KMS-11 (cell line): ENCODE results near the gene NUP98.

Experiments
- H2AFZ ChIP-seq: fragments of 200-600 bp; sonication (generic); 2 replicates; pipeline ENCODE4 v1.6.1; 2016; ENCODE audit warnings: antibody characterized with exemption, mixed run types, low read depth
- H3K27ac ChIP-seq: fragments of 200-600 bp; sonication (generic); 2 replicates; pipeline ENCODE4 v1.6.1; 2016; ENCODE audit warnings: mild to moderate bottlenecking, mixed run types
- H3K27me3 ChIP-seq: fragments of 200-600 bp; sonication (generic); 2 replicates; pipeline ENCODE4 v1.6.1; 2017; ENCODE audit warnings: mild to moderate bottlenecking, low read depth, mixed run types, moderate library complexity; ENCODE audit not compliant: insufficient read depth
- H3K36me3 ChIP-seq: fragments of 200-600 bp; sonication (generic); 2 replicates; pipeline ENCODE4 v1.6.1; 2017; ENCODE audit warnings: mild to moderate bottlenecking, mixed run types; ENCODE audit not compliant: insufficient read depth
- H3K4me1 ChIP-seq: fragments of 200-600 bp; sonication (generic); 2 replicates; pipeline ENCODE4 v1.6.1; 2016; ENCODE audit warnings: mild to moderate bottlenecking, low read depth, mixed run types; ENCODE audit not compliant: poor library complexity, severe bottlenecking
- H3K4me2 ChIP-seq: fragments of 200-600 bp; sonication (generic); 2 replicates; pipeline ENCODE4 v1.7.0; 2016; ENCODE audit warnings: mild to moderate bottlenecking, mixed run types
- H3K4me3 ChIP-seq: fragments of 200-600 bp; sonication (generic); IDR thresholded peaks from 2 replicates; pipeline ENCODE4 v1.6.1; 2017; ENCODE audit warnings: low read depth, low read length, mixed read lengths; ENCODE audit not compliant: insufficient read depth
- H3K79me2 ChIP-seq: fragments of 200-600 bp; sonication (generic); 2 replicates; pipeline ENCODE4 v1.6.1; 2016; ENCODE audit warnings: low read depth, mixed run types; ENCODE audit not compliant: insufficient read depth
- H3K9ac ChIP-seq: fragments of 200-600 bp; sonication (generic); 2 replicates; pipeline ENCODE4 v1.6.1; 2016; ENCODE audit warnings: mild to moderate bottlenecking, mixed run types
- H4K20me1 ChIP-seq: fragments of 200-600 bp; sonication (generic); 2 replicates; pipeline ENCODE4 v1.6.1; 2016; ENCODE audit warnings: mild to moderate bottlenecking, mixed run types; ENCODE audit not compliant: insufficient read depth
- TF ChIP-seq, protein P1 (sequence below): fragments of 200-600 bp; sonication (generic); conservative IDR thresholded peaks from 2 replicates; pipeline ENCODE4 v1.6.1; 2017; ENCODE audit warnings: low read depth, mild to moderate bottlenecking, antibody characterized with exemption, low read length, moderate library complexity, mixed read lengths

The NUP98 gene

DNA sequence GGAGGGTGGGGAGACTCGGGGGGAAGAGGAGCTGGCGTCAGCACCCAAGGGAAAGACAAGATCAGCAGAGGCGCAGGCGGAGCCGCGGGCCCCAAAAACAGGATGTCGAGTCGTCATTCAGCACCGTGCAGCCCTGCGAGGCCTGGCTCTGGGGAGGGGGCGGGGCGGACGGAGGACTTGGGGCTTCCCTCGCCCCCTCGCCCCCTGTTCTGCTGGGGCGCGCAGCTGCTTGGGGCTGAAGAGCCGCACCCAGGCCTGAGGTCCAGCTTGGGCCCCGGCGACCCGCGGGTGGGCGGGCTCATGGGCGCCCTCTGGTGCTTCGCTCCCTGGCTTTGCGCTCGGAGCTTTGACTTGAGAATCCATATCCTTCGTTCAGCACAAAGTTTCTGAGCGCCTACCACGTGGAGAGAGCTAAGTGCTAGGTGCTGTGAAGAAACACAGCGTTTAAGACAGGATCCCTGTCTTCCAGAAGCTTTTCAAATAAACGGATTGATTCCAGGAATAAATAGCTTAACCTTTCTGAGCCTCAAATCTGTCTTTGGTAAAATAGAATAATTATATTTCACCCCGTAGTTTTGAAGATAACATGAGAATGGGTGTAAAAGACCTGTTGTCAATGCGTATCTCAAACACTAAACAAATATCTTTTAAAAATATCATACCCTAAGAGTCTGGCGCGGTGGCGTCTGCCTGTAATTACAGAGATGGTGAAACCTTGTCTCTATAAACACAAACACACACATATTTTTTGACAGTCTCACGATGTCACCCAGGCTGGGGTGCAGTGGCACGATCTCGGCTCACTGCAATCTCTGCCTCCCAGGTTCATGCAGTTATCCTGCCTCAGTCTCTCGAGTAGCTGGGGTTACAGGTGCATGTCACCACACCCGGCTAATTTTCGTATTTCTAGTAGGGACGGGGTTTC, 44.3 kb upstream of the NUP98 start:
- Histone ChIP-seq H4K20me1 (no peaks in the 10 kb centered on the region), H3K4me1 (peaks cover 41% of the 10 kb centered on the region), H3K79me2 (peaks cover 34% of the 10 kb centered on the region; the same call in 1 of the 2 replicates), H3K4me3 (no peak overlapping the region), H3K4me2 (peak overlapping the region; percentile 87), H2AFZ (peak overlapping the region; percentile 90), H3K9ac (peak overlapping the region; percentile 84), H3K27ac (peak overlapping the region; percentile 91), H3K36me3 (no peaks in the 10 kb centered on the region), H3K27me3 (no peaks in the 10 kb centered on the region)
- TF ChIP-seq, protein P1, sequence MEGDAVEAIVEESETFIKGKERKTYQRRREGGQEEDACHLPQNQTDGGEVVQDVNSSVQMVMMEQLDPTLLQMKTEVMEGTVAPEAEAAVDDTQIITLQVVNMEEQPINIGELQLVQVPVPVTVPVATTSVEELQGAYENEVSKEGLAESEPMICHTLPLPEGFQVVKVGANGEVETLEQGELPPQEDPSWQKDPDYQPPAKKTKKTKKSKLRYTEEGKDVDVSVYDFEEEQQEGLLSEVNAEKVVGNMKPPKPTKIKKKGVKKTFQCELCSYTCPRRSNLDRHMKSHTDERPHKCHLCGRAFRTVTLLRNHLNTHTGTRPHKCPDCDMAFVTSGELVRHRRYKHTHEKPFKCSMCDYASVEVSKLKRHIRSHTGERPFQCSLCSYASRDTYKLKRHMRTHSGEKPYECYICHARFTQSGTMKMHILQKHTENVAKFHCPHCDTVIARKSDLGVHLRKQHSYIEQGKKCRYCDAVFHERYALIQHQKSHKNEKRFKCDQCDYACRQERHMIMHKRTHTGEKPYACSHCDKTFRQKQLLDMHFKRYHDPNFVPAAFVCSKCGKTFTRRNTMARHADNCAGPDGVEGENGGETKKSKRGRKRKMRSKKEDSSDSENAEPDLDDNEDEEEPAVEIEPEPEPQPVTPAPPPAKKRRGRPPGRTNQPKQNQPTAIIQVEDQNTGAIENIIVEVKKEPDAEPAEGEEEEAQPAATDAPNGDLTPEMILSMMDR = peak; percentile 79

DNA sequence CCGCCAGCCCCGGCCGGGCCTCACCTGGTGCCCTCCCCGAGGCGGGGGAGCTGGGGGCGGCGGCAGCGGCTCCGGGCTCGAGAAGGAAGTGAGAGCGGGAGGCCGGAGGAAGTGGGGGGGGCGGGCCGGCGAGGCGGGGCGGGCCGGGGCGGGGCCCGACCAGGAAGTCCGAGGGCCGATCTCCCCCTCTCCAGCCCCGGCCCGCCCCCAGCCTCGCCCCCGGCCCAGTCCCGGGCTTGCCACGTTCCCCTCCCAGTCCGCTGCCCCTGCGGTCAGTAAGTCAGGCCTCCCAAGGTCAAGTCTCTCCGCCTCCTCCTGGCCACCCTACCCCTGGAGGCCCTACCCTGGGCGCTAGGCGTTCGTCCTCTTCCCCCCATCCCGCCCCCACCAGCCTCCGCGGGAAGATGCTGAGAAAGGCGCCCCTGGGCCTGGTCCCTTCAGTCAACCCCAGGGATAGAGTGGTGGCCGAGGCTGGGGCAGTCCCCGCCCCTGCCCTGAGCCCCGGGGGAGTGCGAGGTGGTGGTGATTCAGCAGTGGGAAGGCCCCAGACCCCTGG, 43.6 kb upstream of the NUP98 start, which contains the start of gene RHOG:
Gene RHOG (minus strand): TSS at position 90 of the 556 bp plus-strand sequence. CDS start 12,821 bp downstream, outside the sequence.
- Histone ChIP-seq H3K27ac (peak within 1 kb of the TSS; percentile 91), H3K4me2 (peak within 1 kb of the TSS; percentile 96), H3K4me3 (no peak within 1 kb of the TSS), H2AFZ (peak within 1 kb of the TSS; percentile 90), H3K36me3 (no peaks in the 10 kb centered on the region), H4K20me1 (no peaks in the 10 kb centered on the region), H3K9ac (peak within 1 kb of the TSS; percentile 84), H3K27me3 (no peaks in the 10 kb centered on the region), H3K79me2 (peaks cover 40% of the 10 kb centered on the region; the same call in 1 of the 2 replicates), H3K4me1 (peaks cover 41% of the 10 kb centered on the region)
- TF ChIP-seq, protein P1 = no peak

DNA sequence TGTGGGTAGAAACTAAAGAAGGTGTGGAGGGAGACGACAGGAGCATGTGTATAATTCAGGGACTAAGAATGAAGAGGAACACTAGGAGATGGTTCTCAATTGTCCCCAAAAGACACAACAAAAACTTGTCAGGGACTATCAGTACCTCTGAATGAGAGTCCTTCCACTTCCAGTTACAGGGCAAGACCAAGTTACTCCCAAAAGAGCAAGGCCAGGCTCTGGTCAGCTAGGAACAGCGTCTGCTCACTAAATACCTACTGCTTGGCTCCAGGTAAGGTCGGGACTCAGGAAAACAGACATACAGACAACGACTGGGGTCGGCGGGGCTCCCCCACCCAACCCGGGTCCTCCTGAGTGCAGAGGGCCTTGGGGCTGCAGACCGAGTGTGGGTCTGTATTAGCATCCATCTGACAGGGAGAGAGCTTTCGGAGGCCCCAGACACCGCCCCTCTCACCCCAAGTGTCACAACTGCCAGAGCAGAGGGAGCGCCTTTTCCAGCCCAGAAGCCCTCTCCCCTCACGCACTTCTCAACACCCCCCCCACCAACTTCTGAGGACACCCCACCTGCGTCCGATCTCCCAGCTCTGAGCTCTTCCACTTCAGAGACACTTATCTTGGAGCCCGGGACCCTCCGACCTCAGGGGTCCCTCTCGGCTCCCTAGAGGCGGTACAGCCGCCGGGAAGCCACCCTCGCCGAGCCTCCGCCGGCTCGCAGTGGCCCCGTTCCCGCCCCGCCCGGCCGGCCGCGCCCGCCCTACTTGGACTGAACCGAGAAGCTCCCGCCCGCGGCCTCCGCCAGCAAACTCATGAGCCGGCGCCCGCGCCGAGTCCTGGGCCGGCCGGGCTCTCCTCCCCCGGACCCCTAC, 42.9 kb upstream of the NUP98 start:
- peak overlapping the region; percentile 84; the same call in 1 of the 2 replicates for H3K9ac ChIP-seq
- H3K36me3 ChIP-seq = no peaks in the 10 kb centered on the region
- peaks cover 41% of the 10 kb centered on the region; the same call in 1 of the 2 replicates for H3K79me2 ChIP-seq
- H4K20me1 ChIP-seq = 0 out of 2 replicates have a peak, but pooled peaks cover 4% of the 10 kb centered on the region
- TF ChIP-seq, protein P1 = no peak
- H3K27me3 ChIP-seq = no peaks in the 10 kb centered on the region
- H3K4me1 ChIP-seq = peaks cover 48% of the 10 kb centered on the region
- H2AFZ ChIP-seq = peak overlapping the region; percentile 54; the same call in 1 of the 2 replicates
- no peak overlapping the region for H3K4me3 ChIP-seq
- peak overlapping the region; percentile 96 for H3K4me2 ChIP-seq
- H3K27ac ChIP-seq = 0 out of 2 replicates have a peak overlapping the region, but pooled peaks have one; percentile 24

DNA sequence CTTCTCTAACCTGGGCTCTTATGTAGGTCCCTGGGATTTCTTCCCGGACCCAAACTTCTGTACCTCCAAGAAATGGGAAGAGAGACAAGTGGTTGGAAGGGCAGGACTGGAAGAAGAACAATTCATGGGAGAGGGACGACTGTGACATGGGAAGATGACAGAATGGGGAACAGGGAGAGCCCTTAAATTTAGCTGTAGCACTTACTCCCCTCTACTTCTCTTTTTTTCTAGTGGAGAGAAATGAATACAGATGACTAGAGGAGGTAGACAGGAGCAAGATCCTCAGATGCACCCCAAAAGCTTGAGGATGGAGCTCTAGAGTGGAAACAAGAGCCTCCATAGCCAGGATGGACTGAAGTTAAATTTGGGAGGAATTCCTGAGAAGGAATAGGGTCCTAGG, 41.1 kb upstream of the NUP98 start:
- Histone ChIP-seq H3K4me2 (0 out of 2 replicates have a peak overlapping the region, but pooled peaks have one; percentile 7), H3K36me3 (no peaks in the 10 kb centered on the region), H3K4me1 (peaks cover 52% of the 10 kb centered on the region), H3K79me2 (peaks cover 51% of the 10 kb centered on the region; the same call in 1 of the 2 replicates), H3K9ac (no peak overlapping the region), H2AFZ (no peak overlapping the region), H3K27me3 (no peaks in the 10 kb centered on the region), H4K20me1 (0 out of 2 replicates have a peak, but pooled peaks cover 4% of the 10 kb centered on the region), H3K4me3 (no peak overlapping the region), H3K27ac (no peak overlapping the region)
- TF ChIP-seq, protein P1 = no peak
